NCI-H2081 (cell line): ENCODE measurements around the gene SLC23A3.

ENCODE experiments used
- DNase-seq, 2 experiments: peaks; one replicate each; lab custom pipeline; 2025; lab: John Stamatoyannopoulos, UW

SLC23A3 gene, protein sequence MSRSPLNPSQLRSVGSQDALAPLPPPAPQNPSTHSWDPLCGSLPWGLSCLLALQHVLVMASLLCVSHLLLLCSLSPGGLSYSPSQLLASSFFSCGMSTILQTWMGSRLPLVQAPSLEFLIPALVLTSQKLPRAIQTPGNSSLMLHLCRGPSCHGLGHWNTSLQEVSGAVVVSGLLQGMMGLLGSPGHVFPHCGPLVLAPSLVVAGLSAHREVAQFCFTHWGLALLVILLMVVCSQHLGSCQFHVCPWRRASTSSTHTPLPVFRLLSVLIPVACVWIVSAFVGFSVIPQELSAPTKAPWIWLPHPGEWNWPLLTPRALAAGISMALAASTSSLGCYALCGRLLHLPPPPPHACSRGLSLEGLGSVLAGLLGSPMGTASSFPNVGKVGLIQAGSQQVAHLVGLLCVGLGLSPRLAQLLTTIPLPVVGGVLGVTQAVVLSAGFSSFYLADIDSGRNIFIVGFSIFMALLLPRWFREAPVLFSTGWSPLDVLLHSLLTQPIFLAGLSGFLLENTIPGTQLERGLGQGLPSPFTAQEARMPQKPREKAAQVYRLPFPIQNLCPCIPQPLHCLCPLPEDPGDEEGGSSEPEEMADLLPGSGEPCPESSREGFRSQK

DNA sequence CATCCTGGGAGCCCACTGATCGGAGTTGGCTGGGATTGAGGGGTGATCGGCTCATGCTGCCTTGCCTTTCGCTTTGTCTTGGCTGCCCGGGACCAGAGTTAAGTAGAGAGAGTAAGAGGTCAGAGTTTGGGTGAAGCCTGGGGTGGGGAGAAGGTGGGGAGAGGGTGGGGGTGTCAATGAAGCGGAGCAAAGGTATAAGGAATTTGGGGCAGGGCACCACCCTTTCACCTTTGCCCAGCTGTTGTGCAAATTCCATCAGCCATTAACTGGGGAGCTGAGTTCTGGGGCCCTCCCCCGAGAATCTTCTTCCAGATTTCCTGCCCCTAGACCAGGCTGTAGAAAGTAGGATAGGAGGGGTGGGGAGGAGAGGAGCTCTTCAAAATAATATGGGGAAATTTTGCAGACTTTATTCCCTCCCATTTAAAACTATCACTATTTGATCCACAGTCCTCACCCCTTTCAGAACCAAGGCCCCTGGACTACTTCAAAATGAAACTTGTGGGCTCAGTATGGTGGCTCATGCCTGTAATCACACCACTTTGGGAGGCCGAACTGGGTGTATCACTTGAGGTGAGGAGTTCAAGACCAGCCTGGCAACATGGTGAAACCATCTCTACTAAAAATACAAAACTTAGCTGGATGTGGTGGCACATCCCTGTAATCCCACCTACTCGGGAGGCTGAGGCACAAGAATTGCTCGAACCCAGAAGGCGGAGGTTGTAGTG, at the start of gene SLC23A3:
TSS of gene SLC23A3 (minus strand) at position 100 of the 725 bp plus-strand sequence. CDS start at position 55, 45 bp downstream.
- DNase-seq, result no peak

DNA sequence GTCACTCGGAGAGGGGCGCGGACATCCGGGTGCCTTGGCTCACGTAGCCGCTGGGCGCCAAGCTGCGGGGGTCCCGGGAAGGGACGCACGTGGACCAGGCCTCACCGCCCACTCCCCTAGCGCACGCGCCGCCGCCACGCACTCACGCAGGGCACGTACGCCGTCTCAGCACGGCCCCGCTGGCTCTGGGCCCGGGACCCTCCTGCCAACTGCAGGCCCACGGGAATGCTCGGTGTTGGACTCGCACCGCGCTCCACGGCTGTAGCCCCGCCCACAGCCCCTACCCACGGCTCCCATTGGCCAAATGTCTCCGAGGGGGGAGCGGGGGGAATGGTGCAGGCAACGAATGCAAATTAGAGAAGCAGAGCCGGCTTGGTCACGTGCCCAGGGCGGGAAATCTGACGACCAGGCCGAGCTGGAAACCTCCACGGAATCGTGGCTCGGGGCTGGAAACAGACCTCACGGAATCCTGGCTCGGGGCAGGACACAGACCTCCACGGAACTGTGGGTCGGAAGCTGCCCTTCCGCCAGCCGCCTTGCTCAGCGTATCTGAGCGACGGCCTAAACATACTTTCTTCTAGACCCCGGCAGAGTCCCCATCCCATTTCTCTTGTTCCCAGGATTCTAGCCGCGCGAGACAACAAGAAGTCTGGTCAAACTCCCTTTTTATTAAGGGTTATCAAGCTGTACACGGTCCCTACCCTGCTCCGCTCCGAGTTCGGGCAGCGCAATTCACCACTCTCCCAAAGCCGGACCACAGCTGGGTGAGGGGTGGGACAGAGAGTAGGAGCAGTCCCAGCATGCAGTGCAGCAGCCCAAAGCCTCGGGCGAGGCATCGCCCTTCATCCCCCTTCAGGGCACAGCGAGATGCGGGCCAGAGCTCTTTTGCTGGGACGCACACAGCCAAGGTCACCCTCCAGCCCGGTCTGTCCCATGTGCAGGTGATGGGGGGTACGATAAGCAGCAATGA, 49.2 kb upstream of the SLC23A3 start, which contains the start of gene ABCB6:
TSS of gene ABCB6 (minus strand) at position 227 of the 970 bp plus-strand sequence. CDS start 285 bp downstream, outside the sequence.
- peak; percentile 95 for DNase-seq

DNA sequence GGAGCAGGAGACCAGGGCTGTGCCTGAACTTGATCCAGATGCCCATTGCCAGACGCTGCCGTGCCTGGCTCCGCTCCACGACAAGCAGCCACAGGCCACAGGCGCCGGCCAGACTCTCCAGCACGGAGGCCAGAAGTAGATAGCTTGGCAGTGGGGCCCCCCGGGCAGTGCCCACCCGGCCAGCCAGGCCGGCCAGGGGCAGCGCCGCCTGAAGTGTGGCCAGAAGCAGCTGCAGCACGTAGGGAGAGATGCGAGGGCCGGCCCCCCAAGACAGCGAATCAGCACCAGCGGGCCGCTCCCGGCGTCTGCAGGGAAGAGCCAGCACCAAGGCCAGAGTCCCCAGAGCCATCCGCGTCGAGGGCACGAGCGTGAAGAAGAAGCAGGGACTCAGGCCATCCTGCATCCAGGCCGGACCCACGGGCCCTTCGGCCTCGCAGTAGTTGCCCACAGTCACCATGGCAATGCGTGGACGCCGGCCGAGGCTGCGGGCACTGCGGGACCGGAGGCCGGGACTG, 48.4 kb upstream of the SLC23A3 start:
- peak; percentile 30 to 71 for DNase-seq

DNA sequence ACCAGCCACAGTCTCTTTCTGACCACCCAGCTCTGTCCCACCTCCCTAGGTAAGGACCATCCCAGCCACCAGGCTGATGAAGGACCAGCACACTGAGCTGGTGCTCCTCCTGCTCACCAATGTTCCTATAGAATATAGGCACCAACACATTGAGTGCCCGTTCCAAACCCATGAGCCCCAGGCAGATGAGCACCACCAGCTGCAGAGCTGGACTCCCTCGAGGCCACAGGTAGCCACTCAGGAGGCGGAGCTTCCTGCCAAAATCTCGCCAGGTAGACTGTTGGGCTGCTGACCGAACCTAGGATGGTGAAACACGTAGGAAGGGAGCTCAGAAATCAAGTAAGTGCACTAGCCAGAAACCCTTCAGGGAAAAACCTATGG, 46.7 kb upstream of the SLC23A3 start:
- DNase-seq, result no peak

DNA sequence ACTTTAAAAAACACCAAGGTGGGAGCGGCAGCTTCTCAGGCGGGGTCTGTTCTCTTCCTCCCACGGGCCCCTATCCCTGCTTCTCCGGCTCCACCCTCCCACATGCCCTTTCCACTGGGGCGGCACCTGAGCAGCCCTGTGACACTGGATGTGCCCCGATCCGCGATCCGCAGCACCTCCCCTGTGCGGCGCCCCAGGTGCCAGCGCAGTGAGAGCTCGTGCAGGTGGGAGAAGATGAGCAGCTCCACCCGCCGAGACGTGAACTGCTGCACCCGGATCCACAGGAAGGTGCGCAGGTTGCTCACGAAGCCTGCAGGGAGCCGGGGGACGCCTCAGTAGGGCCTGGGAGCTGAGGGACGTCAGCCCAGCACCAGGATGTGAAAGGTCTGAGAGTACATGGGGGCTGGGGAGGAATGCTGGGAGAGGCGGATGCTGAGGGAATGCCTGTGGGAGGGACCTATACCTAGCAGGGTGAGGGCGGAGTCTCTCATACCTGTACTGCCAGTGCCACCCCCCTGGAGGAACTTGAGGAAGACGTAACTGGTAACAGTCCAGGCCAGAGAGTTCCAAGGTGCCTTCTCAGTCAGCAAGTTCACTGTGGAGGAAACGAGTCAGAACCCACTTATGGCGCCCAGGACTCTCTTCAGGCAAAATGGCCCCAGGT, 46.2 kb upstream of the SLC23A3 start:
- DNase-seq, result no peak

DNA sequence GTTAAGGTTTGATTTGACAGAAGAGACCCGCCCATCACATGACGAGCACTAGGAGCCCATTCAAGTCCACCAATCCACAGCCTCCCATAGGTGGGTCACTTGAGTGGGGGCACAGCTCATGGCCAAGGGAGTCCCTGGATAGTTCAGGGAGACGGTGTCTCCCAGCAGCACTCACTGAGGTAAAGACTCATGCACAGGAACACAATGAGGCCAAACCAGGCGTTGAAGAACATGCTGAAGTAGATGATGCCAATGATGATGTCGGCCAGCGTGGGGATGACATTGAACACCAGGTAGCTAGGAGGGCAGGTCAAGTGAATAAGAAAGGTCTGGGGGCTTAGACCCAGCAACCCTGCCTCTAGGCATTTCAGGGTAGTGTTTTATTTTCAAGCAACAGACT, 45.0 kb upstream of the SLC23A3 start:
- DNase-seq, result no peak

DNA sequence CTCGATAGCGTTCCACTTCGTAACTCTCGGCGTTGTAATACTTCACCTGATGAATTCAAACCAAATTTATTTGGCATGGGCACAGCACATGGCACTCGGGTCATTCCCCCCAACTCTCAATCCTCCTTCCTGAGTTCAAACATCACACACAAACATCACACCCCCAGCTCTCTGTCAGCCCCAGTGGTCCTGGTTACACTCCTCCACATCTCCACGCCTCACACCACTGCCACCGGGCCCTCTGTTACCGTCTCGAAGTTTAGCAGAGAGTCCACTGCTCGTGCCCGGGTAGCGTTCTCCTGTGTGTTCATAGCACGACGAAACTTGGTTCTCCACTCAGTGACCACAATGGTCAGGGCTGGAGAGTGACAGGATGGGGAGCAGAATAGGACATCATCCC, 44.3 kb upstream of the SLC23A3 start:
- no peak for DNase-seq

DNA sequence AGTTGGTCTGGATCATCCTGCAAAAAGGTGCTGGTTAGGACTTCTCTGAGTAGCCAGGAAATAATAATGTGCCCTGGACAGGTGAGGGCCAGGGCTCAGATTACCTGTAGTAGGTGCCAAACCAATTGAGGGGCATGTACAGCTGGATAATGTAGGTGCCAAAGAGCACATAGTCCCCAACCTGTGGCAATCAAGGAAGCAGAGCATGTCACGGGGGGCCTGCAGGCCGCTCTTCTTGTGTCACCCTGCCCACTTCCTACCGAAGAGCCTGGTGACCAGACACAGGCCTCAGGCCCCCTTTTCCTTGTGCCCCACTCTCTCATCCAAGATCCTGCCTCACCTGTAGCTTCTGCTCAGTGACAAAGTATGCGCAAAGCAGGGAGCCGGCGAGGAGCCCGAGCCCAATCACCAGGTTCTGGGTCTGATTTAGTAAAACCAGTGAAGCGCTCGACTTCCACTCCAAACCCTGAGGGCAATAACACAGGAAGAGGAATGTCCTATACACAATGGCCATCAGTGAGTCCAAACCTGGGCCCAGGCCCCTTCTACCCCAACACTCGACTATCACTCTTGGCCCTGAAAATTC, 43.8 kb upstream of the SLC23A3 start:
- no peak for DNase-seq

DNA sequence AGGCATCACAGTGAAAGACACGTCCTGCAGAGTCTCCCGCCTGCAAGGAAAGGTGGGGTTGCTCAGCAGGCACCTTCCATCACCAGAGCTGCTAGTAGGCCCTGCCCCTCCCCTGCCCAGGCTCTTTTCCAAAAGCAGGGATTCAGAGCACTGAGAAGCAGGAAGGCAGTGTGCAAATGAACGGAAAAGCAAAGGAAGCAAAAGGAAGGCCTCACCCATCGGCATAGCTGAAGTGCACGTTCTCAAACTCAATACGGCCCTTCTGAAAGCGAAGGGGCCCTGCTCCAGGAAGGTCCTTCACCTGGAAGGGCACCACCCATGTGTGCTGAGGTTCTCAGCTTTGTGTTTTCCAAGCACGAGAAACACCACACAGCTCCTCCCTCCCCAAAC, 43.2 kb upstream of the SLC23A3 start:
- DNase-seq, result no peak

DNA sequence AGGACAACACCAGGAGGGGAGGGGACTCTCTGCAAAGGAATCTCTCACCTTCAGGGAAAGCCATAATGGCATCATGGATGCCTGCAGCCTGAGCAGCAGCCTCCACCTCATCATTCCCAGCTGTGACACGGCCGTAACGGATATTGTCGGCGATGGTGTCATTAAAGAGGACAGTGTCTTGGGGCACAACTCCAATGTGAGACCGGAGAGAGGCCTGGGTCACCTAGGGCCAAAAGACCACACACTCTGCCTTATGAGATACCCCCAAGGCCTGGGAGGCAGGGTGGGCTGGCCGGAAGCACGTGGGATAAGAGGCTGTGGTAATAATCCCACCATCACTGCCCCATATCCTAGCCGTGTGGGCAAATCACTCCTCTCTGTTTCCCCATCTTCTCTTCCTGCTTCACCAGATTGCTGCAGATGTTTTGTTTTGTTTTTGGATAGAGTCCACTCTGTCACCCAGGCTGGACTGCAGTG, 41.1 kb upstream of the SLC23A3 start:
- no peak for DNase-seq

DNA sequence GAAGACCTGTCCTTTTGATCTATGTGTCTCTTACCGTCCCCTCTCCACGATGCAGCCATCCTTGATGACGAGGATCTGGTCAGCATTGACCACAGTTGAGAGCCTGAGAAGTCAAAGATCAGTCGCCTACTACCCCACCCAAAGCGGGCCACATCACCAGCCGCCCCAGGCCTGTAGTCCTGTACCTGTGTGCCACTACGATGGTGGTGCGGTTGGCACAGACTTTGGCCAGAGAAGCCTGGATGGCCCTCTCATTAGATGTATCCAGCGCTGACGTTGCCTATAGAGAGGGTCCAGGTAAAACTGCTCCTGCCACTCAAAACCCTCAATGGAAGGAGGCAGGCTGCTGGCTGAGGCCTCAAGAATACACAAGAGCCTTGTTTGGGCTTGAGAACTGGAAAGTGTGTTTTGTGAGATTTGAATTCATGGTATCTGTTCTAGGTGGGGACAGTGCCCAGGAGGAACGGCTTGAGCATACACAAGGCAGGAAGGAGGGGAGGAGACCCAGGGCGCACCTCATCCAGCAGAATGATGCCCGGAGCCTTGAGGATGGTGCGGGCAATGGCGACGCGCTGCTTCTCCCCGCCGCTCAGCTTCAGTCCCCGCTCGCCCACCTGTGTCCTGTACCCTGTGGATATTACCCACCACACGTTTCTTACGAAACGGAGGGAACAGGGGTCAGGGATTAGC, 40.5 kb upstream of the SLC23A3 start:
- no peak for DNase-seq

DNA sequence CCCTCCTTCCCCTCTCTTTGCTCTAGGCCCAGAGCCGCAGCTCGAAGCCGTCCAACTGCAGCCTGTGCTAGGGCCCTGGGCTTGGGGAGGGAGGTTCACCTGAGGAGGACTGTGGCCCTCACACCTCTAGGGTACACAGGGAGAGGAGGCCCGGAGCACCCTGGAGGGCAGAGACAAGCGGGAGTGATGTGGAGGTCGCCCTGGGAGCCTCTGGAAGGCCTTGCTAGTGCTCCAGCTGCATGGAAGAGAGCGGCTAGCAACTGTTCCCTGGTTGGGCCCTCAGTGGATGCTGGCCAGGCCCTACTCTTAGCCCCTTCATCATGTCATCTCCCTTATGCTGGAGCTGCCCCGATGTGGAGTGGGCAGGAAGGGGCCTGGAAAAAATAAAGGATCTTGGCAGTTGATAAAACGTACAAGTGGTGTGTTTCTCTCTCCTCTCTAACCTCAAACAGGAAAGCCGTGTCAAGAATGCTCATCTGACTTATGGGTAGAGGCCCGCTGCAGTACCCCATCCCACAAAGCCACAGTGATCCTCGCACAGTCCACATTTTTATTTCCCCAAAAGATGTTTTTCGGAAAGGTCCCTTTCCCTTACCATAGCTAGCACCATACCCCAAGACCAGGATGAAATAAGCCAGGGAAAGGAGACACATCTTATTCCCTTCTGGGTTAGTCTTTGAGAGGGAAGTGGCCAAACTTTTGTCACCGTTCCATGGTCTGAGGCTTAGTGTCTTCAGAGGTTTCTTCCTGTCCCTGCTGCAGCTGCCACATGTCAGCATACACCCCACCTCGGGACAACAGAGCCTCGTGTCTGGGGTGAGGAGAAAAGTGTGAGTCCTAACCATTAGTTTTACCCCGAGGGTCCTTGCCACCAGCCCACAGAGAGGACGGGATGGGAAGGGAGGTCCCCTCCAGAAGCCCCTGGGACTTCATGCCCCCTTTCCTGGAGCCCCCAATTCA, 39.7 kb upstream of the SLC23A3 start:
- DNase-seq, result no peak

DNA sequence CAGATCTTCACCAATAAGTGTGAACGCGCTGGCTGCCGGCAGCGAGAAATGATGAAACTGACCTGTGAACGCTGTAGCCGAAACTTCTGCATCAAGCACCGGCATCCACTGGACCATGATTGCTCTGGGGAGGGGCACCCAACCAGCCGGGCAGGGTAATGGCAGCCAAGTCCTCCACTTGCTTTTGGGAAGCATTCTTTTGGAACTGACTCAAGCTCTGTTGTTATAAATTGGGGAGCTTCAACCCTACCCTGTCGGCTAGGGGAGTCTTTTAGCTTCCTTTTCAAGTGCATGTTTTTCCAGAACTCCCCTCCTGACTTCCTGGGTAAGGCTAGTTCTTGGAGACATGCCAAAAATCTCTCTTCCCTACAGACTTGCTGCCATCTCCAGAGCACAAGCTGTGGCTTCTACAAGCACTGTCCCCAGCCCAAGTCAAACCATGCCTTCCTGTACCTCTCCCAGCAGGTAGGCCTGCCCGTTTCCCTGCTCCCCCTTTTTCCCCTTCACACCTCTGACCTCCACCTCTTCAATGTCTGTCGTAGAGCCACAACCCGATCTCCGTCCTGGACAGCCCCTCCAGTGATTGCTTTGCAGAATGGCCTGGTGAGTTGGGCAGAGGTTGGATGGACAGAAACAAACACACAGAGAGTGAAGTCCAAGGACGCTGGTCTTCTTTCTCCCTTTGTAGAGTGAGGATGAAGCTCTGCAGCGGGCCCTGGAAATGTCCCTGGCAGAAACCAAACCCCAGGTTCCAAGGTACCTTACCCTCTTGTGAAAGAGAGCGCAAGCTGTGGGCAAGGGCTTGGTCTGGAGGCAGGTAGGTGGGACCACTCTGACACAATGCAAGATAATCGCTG, 38.3 kb upstream of the SLC23A3 start:
- peak; percentile 14 to 19 for DNase-seq

DNA sequence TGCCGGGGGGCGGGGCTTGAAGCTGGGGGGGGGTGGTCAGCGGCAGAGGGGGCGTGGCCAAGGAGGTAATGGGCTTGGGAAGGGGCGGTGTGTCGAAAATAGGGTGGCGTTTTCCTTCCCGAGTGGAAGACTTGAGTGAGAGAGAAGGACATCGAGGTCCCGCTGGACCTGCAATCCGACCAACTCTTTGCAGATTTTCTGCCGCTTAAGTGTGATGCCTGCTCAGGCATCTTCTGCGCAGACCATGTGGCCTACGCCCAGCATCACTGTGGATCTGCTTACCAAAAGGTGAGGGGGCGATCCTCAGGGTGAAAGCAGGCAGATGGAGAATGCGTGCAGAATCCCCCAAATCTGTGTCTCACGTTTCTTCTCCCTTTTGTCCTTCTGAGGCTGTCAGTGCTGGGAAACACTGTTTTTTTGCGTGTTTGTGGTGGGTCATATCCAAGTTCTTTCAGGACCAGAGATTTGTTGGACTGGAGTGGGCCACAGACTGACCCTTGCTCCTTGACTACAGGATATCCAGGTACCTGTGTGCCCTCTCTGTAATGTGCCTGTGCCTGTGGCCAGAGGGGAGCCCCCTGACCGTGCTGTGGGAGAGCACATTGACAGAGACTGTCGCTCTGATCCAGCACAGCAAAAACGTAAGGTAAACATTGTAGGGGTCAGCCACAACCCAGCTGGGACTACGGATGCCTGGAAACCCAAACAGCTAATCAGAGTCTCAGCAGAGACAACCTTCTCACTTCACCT, 37.5 kb upstream of the SLC23A3 start:
- DNase-seq, result no peak

DNA sequence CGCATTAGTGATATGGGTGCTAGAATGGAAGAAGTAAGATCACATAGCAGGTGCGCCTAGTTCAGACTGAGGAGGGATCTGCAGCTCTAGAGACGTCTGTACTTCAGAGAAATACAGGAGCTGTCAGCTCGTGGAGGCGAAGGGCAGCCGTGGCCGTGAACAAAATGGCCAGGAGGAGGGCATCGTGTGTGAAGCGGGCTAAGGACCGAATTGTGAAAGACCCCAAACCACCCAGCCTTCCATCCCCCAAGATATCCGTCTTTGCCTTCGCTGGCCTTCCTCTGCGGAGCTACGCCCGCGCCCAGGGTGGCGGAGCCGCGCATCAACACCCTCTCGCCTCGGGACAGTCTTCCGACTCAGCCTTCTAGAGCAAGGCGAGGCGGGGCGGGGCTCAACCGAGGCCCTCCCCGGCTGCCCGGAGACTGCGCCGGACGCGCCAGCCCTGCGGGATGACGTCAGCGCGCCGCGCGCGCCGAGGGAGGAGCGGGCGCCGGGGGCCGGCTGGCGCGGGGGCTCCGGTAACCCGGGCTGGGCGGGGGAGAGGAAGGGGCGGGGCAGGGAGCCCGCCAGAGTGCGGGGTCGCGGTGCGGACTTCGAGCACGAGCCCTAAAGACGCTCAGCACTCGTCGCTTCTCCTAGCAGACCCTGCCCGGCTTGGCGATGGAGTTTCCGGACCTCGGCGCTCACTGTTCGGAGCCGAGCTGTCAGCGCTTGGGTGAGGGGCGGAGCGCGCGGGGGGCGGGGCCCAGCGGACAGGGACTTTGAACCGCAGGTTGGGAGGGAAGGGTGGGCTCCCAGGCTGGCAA, 36.7 kb upstream of the SLC23A3 start, which contains the start of gene ZFAND2B:
TSS of gene ZFAND2B (plus strand) at position 455 of the 806 bp plus-strand sequence. CDS start at position 661, 206 bp downstream.
- peak; percentile 91 to 92 for DNase-seq

DNA sequence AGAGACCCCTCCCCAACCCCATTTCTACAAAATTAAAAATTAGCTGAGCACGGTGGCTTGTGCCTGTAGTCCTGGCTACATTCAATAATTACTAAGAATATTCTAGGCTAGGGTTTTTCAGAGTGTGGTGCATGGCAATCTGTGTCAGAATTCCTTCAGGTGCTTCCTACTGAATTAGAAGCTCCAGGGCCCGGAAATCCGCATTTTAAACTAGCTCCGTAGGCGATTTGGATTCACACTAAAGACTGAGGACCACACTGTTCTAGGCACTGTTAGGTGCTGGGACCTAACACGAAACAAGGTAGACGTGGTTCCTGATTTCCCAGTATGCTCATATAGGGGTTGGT, 36.1 kb upstream of the SLC23A3 start:
- no peak for DNase-seq
